NB4 (cell line): ENCODE data around the gene CHST13.

Source experiments
- MYC ChIP-seq: IDR thresholded peaks from 2 replicates; pipeline ENCODE4 v1.6.1; 2011; ENCODE audit warnings: low read depth, low read length
- POLR2A ChIP-seq: IDR thresholded peaks from 2 replicates; pipeline ENCODE4 v1.6.1; 2011; ENCODE audit warnings: mild to moderate bottlenecking; ENCODE audit not compliant: insufficient read length; ENCODE audit errors: extremely low read depth
- TF ChIP-seq, protein P1 (sequence below): IDR thresholded peaks from one replicate; pipeline ENCODE4 v1.5.1; 2012; ENCODE audit warnings: low read depth, low read length
- TF ChIP-seq, protein P2 (sequence below): IDR thresholded peaks from 2 replicates; pipeline ENCODE4 v1.6.1; 2011; ENCODE audit warnings: low read depth, low read length

GRCh38 chr3:126525091-126525852 lies 1.3 kb downstream of the CHST13 start:
- TF ChIP-seq, protein P1, sequence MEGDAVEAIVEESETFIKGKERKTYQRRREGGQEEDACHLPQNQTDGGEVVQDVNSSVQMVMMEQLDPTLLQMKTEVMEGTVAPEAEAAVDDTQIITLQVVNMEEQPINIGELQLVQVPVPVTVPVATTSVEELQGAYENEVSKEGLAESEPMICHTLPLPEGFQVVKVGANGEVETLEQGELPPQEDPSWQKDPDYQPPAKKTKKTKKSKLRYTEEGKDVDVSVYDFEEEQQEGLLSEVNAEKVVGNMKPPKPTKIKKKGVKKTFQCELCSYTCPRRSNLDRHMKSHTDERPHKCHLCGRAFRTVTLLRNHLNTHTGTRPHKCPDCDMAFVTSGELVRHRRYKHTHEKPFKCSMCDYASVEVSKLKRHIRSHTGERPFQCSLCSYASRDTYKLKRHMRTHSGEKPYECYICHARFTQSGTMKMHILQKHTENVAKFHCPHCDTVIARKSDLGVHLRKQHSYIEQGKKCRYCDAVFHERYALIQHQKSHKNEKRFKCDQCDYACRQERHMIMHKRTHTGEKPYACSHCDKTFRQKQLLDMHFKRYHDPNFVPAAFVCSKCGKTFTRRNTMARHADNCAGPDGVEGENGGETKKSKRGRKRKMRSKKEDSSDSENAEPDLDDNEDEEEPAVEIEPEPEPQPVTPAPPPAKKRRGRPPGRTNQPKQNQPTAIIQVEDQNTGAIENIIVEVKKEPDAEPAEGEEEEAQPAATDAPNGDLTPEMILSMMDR: no peak
- TF ChIP-seq POLR2A (no peak), MYC (no peak)
- TF ChIP-seq, protein P2, sequence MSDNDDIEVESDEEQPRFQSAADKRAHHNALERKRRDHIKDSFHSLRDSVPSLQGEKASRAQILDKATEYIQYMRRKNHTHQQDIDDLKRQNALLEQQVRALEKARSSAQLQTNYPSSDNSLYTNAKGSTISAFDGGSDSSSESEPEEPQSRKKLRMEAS: no peak
